ENCODE measurements around the gene C1QL4. TPM values are rescaled to one million over a fixed set of nuclear protein-coding genes. Genes with fewer than 3 reads are reported as not detected.
A peak's percentile ranks its signal among the peaks of the same experiment; 100 is the strongest.

The C1QL4 gene
- total and polyA plus RNA-seq, 9 of the 15 experiments (the other 6 are each of a cell fraction or from before 2014, with no cell fraction given) = 0.08 to 2.1 (median 0.31) TPM

GRCh38 chr12:49288412-49288853 lies 48.6 kb downstream of the C1QL4 start (continued):
- no peak for TF ChIP-seq BCLAF1 (IDR thresholded peaks at IDR 0.05; ENCODE audit: borderline replicate concordance in 1 of 2, control insufficient read depth in 1 of 2, low read depth in 2 of 2, low read length in 1 of 2)
- peak; percentile 66; the same call in 1 of the 2 replicates for TF ChIP-seq JUND (IDR thresholded peaks at IDR 0.05; ENCODE audit: borderline replicate concordance, low read depth, low read length)
- peak; percentile 51; the same call in 2 of the 3 replicates for TF ChIP-seq JUND (tag; IDR thresholded peaks at IDR 0.05; ENCODE audit: borderline replicate concordance, low read depth, low read length)
- TF ChIP-seq TCFL5 (CRISPR knock-in tag; conservative IDR thresholded peaks at IDR 0.05) = no peak
- peak; percentile 83; the same call in 1 of the 2 replicates for TF ChIP-seq REST (IDR thresholded peaks at IDR 0.05; ENCODE audit: borderline replicate concordance)
- TF ChIP-seq REST (CRISPR knock-in tag; IDR thresholded peaks at IDR 0.05; ENCODE audit: low read depth) = no peak
- 0 out of 2 replicates have a peak, but pooled peaks have one; percentile 27 for TF ChIP-seq RB1 (IDR thresholded peaks at IDR 0.05; ENCODE audit: low read depth)
- no peak for TF ChIP-seq DDX20 (tag; IDR thresholded peaks at IDR 0.05; ENCODE audit: low read depth)
- peak; percentile 77 for TF ChIP-seq DEAF1 (CRISPR knock-in tag; IDR thresholded peaks at IDR 0.05)
- TF ChIP-seq KLF6 (CRISPR knock-in tag; IDR thresholded peaks at IDR 0.05; ENCODE audit: borderline replicate concordance) = no peak
- TF ChIP-seq LARP7 (IDR thresholded peaks at IDR 0.05) = no peak
- TF ChIP-seq RNF219 (CRISPR knock-in tag; IDR thresholded peaks at IDR 0.05) = no peak
- peak in 1 of 2 experiments; percentile 90; a peak in 3 of 4 replicates for TF ChIP-seq KDM1A (IDR thresholded peaks at IDR 0.05)

Measured in K562 (cell line).